GM19238 (cell line): Measurements from ENCODE around the gene EPHA1.
"Not testable (repeated sequence)": the region's sequence is repeated elsewhere in the genome, so short reads cannot be mapped to it uniquely, and the experiment has no call there.

Experiments
- DNase-seq: peaks from one replicate; pipeline ENCODE4 v3.0.0; 2011; ENCODE audit warnings: low spot score; ENCODE audit not compliant: insufficient read length

EPHA1 gene

DNA sequence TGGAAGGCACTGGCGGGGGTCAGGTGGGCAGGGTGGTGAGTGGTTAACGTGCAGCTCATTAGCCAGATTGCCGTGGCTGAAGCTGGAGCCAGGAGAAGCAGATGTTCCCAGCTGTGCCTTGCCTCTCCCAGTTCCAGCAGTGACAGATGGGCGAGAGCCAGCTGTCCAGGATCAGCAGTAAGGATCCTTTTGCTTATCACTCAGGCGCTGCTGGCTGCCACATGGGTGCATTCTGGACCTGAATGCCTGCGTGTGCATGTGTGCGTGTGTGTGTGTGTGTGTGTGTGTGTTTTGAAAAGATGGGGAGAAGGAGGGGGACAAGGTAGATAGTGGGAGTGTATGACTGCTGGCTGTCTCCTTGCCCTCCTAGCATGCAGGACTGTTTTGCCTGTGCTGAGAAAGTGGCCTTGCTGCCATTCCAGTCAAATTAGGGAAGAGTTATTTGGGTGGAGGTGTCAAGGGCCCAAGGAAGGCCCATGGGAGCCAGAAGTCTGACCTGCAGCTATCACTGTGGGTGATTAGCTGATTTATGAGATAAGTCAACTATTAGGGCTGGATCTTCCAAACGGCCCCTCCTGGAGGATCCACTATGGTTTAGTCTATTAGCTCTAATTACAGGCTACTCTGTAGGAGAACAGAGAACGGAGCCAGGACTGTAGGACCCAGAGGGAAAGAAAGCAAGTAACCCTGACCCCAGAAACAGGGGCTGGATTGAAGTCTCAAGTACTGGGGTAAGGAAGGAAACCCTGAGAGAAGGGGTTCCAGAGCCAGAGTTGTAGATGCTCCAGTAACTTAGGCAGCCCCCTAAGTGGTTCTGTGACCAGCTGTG lies 3.3 kb downstream of the EPHA1 start:
- no peak for DNase-seq

DNA sequence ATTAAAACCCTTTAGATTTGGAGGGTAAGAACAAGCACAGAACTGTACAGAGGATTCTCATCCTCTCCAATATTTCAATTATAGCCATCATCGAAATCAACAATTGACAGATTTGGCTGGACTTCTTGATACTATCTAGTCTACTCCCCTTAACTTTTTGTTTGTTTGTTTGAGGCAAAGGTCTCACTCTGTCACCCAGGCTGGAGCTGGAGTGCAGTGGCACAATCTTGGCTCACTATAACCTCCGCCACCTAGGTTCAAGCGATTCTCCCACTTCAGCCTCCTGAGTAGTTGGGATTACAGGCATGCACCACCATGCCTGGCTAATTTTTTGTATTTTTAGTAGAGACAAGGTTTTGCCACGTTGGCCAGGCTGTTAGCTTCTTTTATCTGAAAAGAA lies 6.4 kb downstream of the EPHA1 start:
- DNase-seq: not testable (repeated sequence)

DNA sequence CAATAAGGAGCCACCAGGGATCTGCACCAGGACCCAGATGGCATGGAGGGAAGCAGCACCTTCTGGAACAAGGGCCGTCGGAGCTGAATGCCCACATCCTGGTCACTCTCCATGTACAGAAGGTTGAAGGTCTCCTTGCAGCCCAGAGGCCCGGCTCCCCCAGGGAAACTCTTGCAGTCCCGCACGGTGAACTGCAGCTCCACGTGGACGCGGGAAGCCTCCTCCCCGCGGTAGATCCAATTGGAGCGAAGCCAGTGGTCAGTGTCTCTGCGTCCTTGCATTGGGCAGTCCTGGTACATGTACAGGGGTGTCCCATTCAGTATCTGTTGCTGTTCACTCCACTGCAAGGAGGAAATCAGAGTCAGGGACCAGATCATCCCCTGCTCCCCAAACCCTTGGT lies 7.4 kb downstream of the EPHA1 start:
- no peak for DNase-seq

DNA sequence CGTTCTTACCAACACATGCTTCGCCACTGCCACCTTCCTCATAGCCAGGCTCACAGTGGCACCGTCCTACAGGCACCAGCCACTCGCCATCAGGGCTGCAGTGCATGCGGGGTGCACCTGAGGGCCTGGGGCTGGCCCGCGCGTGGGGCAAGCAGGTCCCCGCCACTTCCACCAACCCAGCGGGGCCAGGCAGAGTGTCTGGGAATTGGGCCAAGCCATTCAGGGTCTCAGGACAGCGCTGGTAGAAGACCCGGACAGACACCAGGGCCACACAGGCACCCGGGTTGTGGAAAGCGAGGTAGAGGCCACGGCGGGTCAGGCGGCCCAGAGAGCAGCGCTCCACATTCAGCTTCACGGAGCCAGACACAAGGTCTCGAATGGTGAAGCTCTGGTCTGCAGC lies 9.0 kb downstream of the EPHA1 start:
- no peak for DNase-seq

DNA sequence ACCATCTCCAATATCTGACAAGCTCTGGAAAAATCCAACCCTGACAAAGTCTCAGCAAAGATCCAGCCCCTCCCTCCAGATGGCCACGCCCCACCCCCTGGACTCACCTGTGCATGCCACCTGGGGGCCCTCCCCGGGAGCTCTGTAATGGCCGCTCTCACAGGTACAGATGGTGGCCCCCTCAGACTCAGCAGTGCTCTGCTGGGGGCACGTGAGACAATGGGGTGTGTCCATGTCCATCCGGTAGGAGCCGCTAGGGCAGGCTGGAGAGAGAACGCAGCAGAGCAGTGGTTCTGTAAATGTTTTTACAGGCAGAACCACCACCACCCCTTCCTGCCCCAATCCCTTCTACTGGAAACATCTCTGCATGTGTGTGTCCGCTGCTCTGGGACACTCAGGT lies 9.5 kb downstream of the EPHA1 start:
- DNase-seq: no peak

DNA sequence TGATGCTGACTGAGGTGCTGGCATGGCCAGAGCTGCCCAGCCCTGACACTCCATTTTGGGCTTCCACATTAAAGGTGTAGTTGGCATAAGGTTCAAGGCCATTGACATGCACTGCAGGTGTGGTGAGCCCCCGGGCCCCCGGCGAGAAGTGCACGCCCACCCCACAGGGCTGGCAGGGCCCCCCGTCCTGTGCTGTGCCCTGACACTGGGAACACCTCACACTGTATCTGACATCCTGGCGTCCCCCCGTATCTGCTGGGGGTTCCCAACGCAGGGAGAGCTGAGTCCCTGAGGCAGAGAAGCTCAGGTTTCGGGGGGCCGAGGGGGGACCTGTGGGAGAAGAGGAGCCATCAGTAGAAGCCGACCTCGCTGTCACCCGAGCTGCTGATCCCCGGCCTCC lies 10.0 kb downstream of the EPHA1 start:
- no peak for DNase-seq

DNA sequence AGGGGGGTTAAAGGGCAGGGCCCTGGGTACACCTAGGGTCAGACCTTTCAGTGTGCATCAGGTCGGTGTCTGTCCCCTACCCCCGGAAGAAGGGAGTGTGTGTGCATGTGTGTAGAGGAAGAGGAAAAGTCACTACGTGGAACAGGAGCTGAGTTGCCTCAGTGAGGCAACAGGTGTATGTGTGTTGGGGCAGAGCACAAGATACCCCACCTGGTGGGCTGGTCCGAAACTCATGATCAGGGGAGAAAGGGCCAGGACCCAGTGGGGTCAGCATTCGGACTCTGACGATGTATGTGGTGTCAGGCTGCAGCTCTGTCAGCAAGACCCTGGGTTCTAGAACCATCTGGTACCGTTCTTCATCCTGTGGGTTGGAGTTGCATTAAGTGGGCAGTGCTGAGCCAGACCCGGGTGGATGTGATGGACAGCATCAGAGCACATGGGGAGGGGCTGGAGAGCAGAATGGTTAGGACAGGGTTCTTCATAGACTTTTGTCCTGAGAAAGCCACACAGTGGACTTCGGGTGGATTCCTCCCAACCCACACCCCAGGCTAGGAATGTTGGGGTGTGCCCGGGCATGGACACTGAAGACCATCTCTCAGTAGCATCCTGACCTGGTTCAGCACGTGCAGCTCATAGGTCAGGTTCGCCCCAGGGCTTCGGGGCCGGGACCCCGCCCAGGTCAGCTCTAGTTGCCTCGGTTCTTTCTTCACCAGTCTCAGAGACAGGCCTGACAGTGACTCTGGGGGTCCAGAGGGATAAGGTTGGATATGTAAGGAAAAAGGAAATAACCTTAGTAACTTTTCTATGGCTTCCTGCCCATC lies 10.7 kb downstream of the EPHA1 start:
- no peak for DNase-seq

DNA sequence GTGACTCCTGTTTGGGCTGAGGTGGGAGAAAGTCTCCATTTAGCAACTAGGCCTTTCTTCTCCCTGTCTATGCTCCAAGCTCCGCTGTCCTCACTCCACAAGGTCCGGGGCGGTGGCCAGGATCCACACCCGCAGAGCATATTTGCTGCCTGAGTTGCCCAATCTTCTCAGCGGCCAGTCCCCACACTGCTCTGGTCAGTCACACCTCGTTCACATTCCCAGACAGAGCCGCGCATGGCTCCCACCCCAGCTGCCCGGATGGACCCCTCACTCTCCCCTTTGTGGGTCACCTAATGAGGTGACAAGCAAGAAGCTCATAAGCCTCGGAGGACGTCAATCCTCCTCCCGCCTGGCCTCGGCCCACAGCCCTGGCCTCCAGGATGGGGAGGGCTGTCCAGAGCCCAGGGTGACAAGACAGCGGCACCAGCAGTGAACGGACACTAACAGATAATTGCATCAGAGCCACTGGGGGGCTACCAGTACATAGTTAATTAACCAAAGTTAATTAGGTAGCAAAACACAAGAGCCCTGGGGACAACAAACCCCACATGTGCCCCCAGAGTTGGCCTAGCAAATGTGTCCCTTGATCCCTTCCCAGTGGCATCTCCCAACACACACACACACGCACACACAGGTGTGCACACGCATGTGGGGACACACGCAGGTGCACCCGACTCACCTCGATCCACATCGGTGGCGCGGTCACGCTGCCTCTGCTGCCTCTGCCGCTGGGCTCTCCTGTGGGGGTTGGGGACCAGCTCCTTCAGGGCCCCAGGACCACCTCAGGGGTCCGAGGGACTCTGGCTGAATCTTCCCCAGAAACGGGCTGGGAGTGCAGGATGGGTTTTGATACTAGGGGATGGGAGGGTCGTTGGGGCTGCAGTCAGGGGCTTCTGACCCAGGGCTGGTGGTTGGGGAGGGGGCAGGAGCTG lies 11.8 kb downstream of the EPHA1 start:
- DNase-seq: no peak

DNA sequence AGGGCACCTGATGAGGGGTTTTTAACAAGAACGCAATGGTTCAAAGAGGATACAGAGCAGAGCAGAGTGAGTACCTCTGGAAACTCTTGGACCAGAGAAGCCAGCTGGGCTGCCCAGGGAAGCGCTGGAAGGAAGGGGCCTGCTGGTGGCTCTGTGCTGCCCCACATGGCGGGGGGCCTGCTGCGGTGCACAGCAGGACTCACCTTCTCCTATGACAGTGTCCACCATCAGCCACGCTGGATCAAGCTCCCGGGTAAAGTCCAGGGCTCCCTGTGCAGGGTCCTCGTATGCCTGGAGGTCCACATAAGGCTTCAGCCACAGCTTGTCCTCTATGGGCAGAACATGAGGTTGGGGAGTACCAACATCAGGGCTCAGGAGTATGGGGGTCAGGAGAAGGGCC lies 12.5 kb downstream of the EPHA1 start:
- DNase-seq: no peak

DNA sequence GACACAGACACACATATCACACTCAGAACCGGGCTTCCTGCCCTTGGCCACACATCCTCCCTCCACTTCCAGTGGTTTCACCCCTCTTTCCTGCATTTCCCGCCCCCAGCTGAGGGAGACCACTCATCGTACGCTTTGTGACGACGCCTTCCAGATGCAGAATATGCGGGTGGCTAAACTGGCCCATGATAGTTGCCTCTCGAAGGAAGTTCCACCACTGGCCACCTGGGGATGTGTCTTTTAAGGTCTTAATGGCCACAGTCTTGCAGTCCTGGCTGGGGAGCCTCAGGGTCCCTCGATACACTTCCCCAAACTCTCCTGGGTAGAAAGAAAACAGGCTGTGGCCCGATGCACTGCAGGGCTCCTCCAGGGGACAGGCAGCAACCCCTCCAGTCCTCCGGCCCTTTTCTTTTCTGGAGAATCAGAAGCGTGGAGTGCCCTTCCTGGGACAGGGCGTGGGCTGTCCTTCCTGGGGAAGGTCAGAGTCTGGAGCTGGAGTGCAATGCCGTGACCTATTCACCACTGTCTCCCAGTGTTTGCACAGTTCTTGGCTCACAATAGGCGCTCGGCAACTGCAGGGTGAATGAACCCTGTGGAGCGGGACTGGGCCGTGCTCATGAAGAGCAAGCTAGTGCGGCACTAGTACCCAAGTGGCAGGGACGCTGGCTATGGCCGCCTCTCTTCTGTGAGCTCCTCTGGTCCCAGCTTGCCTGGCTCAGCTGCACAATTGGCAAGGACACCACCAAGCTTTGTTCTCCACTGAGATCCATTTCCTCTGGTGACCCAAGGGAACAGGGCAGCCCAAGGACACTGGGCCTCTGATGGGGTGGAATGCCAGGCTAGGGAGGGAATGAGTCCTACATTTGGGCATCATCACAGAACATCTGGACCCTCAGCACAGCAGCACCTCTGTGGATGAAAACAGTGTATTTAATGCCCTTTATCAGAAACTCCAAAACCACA lies 13.2 kb downstream of the EPHA1 start:
- no peak for DNase-seq

DNA sequence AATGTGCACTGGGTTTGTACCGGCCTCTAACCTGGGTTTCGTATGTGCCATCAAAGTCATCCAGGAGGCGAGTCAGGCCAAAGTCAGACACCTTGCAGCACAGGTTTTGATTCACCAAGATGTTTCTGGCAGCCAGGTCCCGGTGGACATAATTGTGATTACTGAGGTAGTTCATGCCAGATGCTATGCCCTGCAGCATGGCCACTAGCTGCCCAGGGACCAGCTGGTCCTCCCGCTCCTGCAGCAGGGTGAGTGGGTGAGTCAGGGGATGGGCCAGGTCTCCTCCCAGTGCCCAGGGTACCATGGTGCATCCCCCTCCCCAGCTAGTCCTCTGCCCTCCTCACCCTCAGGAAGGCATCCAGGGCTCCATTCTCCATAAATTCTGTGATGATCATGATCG lies 13.9 kb downstream of the EPHA1 start:
- DNase-seq: no peak

DNA sequence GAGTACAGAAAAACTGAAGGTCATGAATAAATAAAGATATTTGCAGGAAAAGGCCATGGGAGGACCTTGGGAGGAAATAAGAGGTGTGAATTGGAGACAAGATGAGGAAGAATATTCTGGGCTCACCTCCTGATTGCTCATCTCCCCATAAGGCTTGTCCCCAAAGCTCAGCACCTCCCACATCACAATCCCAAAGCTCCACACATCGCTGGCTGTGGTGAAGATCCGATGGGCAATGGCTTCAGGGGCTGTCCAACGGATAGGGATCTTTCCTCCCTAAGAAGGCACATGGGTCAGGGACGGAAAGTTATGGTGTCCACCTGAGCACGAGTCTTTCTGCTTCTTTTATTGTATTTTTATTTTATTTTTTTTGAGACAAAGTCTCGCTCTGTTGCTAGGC lies 14.6 kb downstream of the EPHA1 start:
- no peak for DNase-seq

DNA sequence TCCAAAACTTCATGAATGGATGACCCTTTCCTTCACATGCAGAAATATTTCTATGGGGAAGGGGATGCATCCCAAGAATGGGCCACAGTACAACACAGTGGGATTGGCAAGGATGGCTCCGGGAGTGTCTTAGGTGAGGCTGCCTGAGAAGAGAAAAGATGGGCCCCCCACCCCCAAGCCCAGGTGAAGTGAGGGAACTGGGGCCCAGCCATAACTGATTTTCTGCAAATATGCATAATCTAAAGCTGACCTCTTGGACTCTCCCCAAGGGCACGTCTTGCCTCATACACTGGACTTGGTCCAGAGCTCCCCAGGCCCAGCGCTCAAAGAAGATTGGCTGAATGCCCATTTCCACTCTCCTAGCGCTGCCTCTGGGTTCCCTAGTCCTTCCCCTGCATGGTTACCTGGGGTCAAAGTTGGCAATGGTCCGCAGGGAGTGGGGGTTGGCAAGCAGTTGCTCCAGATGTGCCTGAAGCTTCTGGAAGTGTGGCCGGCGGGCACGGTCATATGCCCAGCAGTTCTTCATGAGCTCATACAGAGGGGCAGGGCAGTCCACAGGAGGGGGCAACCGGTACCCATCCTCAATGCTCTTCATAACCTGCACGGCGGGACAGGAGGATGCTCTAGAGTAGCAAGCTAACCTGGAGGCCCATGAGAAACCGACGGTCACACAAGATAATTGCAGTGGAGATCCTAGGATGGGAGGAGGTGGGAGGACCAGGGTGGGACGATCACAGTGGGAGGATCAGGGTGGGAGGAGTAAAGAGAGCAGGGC lies 15.2 kb downstream of the EPHA1 start:
- DNase-seq: no peak

DNA sequence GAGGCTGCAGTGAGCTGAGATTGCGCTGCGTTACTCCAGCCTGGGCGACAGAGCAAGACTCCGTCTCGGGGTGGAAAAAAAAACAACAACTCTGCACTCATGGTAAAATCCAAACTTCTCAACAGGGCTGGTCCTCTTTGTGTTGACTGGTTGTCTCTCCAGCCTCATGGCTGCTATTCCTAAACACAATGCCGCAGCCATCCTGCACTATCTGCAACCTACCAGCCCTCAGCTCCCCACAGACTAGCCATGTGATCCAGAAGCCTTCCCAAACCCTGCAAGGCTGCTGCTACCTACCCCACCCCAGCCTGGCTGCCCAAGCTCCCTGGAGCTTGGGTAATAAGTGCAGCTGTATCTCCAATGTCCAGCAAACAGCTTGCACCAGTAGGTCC lies 15.8 kb downstream of the EPHA1 start:
- DNase-seq: no peak

DNA sequence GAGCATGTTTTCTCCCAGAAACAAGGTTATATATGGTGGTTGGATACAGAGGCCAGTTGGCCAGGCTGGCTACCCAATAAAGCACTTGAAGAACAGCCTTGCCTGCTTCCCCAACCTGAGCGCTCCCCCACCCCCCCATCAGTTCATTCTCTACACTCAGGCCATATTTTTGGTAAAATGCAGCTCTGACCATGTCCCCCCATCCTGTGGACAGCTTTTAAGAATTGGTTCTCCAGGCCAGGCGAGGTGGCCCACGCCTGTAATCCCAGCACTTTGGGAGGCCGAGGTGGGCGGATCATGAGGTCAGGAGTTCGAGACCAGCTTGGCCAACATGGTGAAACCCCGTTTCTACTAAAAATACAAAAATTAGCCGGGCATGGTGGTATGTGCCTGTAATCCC lies 16.2 kb downstream of the EPHA1 start:
- DNase-seq: not testable (repeated sequence)

DNA sequence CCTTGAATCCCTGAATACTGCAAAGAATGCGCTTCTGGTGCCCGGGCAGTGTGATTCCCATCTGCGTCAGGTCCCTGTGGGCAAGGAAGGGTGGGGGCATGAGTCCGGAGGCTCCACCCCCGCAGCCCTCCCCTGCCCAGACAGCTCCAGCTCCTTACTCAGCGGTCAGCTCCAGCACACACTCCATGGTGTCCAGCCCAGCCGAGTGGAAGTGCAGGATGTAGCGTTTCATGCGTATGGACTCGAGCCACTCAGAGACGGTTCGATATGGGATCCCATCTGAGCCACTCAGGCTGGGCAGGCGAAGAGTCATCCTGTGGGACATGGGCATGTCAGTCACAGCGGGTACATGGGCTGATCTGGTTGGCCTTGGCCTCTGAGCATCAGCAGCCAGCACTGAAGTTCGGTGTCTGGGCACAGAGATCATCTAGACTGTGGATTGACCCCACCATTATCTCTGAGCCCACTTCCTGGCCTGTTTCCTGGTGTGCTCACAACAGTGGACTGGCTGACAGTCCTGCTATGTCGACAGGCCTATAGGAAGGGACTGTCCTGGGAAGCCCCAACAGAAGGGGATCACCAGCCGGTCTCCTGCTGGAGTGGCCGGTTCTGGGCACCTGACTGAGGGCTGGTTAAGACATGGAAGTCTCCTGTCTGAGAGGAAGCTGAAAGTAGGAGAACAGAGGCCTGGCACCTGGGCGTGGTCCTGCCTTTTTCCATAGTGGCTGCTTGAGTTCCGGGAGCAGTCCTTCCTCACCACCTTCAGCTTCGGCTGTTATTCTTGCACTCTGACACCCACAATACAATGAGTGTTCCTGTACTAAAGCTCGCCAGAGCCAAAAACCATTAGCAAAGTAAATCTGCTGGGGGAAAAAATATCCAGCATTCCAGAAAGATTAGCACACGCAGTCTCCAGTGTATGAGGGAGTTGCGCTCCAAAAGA lies 16.9 kb downstream of the EPHA1 start:
- DNase-seq: no peak

DNA sequence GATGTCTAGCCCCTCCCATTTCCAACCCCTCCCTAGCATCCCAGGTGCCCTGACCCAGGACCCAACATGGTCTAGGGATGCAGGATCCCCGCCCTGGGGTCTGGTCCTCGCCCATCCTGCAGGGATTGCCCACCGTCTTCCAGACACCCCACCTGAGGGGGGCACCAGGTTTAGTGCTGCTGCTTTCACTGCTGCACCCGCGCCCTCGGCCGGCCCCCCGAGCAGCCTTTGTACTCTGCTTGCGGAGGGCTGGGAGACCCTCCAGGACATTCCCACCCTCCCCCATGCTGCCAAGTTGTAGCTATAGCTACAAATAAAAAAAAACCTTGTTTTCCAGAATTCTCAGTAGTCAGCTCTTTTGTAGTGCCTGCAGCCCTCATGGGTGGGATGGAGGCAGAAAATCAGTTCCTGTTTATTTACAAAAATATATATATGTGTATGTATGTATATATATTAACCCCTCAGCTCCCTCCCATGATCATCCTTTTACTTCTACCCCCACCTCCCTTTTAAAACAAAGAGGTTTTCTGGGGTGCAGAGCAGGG lies 17.8 kb downstream of the EPHA1 start:
- no peak for DNase-seq

DNA sequence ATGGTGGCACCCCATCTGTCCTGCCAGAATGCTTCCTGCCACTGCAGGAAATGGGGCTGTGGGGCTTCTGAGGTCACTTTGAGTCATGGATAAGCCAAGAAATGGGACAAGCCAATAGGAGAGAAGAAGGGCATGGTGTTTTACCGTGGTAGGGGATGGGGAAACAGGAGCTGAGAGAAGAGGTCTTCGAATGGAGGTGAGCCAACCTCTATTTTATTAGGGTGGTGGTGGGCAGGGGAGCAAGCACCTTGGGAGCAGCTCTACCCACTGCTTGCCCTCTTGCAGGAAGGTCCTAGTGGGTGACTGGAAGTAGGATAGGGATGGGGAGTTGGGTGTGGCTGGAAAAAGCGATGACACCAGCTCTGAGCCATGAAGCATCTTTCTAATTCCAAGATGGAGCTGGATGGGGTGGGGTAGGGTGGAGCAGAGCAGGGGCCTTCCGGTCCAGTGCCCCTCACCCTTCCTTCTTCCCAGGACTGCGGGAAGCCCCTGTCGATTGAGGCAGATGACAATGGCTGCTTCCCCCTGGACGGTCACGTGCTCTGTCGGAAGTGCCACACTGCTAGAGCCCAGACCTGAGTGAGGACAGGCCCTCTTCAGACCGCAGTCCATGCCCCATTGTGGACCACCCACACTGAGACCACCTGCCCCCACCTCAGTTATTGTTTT lies 18.4 kb downstream of the EPHA1 start:
- no peak for DNase-seq
